ENCODE measurements around the gene TAX1BP3. TPM values are rescaled to one million over a fixed set of nuclear protein-coding genes. Genes with fewer than 3 reads are reported as not detected.
A peak's percentile ranks its signal among the peaks of the same experiment; 100 is the strongest.

TAX1BP3 gene
- total RNA-seq, 1 donor from 2014 or later: 167 TPM

DNA sequence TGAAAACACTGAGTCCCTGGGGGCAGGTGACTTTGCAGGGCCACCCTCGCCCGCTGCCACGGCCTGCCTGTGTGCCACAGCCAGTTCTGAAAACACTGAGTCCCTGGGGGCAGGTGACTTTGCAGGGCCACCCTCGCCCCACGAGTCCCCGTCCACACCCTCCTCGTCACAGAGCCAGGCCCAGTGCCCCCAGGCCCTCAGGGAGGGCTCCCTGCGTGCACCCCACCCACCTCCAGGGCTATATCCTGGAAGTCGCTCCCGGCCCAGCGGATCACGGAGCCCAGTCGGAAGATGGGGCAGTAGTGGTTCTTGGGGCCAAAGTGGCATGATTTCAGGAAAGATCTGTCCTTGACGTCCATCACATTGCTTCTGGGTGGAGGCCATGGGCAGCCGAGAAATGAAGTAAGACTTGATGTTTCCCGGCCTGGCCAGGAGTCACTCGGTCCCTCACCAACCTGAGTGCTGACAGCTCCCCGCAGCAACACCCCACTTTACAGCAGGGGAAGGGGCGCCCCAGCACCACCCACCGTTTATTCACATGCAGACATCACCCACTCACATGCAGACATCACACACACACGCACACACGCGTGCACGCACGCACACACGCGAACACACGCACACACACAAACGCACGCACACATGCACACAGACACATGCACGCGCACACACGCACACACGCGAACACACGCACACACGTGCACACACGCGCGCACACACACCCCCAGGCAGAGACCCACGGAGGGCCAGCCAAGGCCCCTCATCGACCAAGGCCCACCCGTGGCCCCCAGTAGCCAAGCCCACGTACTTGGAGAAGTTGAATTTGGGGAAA, 21.1 kb upstream of the TAX1BP3 start:
- no peak for ATAC-seq
- intact Hi-C loops (cut with micrococcal nuclease): no loop called here

DNA sequence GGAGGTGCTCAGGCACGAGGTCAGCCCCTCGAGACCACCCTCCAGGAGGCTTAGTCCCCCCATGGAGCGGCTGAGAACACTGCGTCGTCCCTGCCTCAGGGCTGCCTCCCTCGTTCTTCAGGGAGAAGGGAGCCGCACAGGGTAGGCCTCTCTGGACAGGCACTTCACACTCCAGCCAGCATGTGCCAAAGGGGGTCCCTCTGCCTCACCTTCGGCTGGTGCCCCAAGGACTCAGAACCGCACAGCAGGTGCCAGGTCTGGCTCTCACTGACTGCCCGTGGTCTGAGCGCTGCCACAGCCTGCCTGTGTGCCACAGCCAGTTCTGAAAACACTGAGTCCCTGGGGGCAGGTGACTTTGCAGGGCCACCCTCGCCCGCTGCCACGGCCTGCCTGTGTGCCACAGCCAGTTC, 20.5 kb upstream of the TAX1BP3 start:
- ATAC-seq: no peak
- intact Hi-C loops (cut with micrococcal nuclease): no loop called here

More for the DNA sequence above, 21.1 kb upstream of the TAX1BP3 start:
- DNase-seq: no peak

DNA sequence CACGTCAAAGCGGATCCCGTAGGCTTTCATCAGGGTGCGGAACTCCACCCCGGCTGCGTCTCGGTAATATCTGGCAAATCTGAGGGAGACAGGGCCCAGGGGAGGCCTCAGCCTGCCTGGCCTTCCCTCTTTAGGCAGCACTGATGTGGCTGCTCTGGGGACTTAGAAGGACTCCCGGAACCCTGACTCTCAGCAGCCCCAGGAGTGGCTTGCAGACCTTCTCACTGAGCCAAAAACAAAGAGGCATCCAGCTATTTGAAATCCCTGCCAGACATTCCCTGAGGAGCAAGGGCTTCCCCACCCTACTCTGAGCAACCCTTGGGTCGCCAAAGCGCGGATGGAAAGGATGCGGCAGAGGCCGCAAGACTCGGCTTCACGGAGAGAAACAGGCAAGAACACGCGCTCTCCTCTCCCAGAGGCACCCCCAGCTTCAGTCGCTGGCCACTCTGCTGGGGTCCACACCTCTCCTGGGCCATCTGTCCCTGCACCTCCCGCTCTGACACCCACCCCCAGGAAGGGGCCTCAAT, 19.7 kb upstream of the TAX1BP3 start:
- intact Hi-C loops (cut with micrococcal nuclease): no loop called here
- DNase-seq (no peak), ATAC-seq (no peak)

More for the DNA sequence above, 20.5 kb upstream of the TAX1BP3 start:
- DNase-seq: no peak

DNA sequence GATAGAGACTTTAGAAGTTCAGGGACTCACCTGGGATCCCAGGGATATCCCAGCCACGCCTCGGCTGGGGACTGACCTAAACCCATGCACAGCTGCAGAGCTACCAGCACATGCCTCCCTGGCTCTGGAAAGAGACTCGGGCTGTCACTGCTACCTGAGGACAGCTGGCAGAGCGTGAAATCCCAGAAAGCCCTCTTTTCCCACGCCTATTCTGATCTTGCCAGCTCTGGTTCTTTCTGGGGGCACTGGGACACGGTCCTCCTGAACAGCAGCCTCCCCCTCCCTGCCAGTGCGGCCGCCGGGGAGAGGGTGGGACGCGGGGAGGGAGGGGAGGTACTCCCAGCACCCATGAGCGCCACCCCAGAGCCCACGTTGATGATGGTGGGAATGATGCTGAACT, 16.8 kb upstream of the TAX1BP3 start:
- intact Hi-C loops (cut with micrococcal nuclease): no loop called here
- DNase-seq: no peak
- ATAC-seq: no peak

GRCh38 chr17:3683054-3683511, 14.7 kb upstream of the TAX1BP3 start:
- ATAC-seq (peak; percentile 77), DNase-seq (no peak)
- intact Hi-C loops (cut with micrococcal nuclease): no loop called here

- ATAC-seq (no peak), DNase-seq (no peak)
- intact Hi-C loops (cut with micrococcal nuclease): no loop called here
Observed at GRCh38 chr17:3682033-3682432, 13.7 kb upstream of the TAX1BP3 start.

- ATAC-seq: no peak
- DNase-seq: no peak
- intact Hi-C loops (cut with micrococcal nuclease): no loop called here
Observed at GRCh38 chr17:3681565-3681964, 13.2 kb upstream of the TAX1BP3 start.

DNA sequence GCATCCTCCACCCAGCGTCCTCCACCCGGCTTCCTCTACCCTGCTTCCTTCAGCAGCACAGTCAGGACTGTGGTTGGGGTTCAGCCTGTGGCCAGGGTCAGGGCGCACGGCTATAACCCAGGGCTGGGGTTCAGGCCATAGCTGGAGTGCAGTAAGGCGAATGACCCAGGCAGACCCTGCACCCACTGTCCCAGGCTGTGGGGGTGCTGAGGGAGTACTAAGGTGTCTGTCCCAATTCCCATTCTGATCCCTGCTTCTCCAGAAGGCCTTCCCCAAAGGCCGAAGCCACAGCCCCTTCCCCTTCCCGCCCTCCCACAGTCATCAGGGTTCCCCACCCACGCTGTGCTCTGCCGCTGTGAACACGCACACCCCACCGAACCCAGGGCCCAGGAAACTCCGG, 12.7 kb upstream of the TAX1BP3 start:
- intact Hi-C loops (cut with micrococcal nuclease): no loop called here

DNA sequence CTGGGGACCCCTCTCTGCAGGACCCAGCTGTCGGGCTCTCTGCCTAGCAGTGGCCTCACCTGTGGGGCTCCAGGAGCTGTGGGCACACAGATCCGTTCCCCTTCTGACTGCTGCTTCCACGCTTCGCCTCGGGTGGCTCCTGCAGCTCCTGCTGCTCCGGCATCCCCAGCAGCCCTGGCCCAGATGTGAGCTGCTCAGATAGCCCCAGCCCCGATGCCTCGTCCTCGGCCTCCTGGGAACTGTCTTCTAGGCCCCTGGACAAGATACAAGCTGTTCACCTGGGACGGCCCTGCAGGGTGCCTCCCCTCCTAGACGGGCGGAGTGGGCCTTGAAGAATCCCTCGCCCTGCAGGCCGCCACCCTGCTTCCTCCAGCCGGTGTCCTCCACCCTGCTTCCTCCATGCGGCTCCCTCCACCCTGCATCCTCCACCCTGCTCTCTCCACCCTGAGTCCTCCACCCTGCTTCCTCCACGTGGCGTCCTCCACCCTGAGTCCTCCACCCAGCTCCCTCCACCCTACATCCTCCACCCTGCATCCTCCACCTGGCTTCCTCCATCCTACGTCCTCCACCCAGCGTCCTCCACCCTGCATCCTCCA, 11.3 kb upstream of the TAX1BP3 start:
- no peak for DNase-seq
- intact Hi-C loops (cut with micrococcal nuclease): no loop called here
- ATAC-seq: no peak

More for the DNA sequence above, 12.7 kb upstream of the TAX1BP3 start:
- DNase-seq (no peak), ATAC-seq (no peak)

- intact Hi-C loops (cut with micrococcal nuclease): no loop called here
- DNase-seq (no peak), ATAC-seq (no peak)
Observed at GRCh38 chr17:3678821-3679530, 10.6 kb upstream of the TAX1BP3 start.

DNA sequence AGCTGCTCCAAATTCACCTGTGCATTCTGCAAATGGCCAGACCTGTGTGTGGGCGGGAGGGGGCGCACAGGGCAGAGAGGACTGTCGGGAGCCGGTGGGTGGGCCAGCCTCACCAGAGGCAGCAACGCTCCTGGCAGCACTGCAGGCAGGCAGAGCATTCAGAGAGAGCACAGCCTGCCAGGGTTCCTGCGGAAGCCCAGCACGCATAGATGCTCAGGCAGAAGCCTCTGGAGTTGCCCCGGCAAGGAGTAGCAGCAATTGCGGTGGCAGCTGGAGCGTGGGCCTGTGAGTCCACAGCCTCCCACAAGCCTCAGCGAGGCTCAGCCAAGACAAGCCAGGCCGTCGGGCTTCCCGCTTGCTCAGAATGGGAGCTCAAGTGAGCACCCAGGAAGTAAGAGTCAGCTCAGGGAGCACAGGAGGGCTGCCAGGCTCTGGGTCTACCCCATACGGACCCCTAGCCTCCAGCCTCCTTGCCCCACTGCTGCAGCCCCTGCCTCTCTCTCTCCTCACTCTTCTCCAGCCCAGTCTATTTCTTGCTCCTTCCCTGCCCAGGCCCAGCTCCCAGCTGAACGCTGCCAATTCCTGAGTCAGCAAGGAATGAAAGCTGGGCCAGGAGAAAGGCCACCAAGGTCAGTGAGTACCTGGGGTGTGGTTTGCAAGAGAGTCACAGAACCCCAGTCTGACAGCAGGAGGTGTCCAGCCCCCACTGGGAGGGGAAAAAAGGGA, 9.9 kb upstream of the TAX1BP3 start:
- intact Hi-C loops (cut with micrococcal nuclease): no loop called here
- DNase-seq: no peak

DNA sequence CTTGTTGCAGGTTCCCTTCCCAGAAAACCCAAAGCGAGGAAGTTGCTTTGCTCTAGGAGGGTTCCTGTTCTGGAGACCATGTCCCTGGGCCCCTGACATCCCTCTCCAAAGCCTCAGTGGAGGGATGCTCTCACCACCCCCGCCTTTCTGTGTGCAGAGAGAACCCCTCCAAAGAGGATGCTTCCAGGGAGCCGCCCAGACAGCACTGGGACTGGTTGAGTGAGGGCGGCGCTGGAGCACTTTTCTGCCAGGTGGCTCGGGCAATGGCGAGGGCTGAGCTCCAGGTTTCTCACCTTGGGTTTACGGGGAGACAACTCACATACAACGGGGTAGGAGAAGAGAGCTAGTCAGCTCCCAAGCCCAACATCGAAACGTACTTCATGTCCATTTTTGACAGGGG, 7.5 kb upstream of the TAX1BP3 start:
- intact Hi-C loops (cut with micrococcal nuclease): no loop called here
- no peak for DNase-seq
- ATAC-seq: no peak

More for the DNA sequence above, 9.9 kb upstream of the TAX1BP3 start:
- ATAC-seq: no peak

DNA sequence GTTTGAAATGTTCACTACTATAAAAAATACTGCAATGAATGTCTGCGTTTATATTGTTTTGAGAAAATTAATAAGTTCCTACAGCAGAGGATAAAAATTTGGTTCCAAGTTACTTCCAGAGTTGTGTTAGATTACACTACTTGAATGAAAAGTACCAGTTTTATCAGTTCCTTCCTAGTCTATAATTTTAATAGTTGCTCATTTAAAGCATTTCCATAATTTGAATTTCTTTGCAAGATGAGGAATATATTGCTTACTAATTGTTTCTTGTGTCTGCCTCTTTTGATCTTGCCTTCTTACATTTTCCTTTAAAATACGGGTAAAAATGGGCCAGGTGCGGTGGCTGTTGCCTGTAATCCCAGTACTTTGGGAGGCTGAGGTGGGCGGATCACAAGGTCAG, 4.2 kb upstream of the TAX1BP3 start:
- ATAC-seq (no peak), DNase-seq (no peak)
- intact Hi-C loops (cut with micrococcal nuclease): no loop called here

DNA sequence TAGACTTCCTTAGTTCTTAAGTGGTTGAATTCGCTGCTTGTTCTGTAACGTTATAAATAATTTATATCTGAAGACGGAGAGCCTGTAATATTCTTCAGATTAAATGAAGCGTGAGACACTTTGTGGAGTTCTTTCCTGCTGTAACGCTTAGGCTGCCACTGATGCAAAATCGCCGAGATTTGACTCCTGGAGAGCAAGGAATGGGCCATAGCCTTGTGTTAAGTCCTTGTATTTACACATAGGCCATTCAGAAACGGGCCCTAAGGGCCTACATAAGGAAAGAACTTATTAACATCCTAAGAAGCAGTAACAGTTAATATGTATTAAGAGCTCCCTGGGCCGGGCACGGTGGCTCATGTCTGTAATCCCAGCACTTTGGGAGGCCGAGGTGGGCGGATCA, 1.2 kb upstream of the TAX1BP3 start:
- intact Hi-C loops (cut with micrococcal nuclease): no loop called here
- DNase-seq (no peak), ATAC-seq (no peak)

GRCh38 chr17:3669085-3669347, 638 bp upstream of the TAX1BP3 start:
- intact Hi-C loops (cut with micrococcal nuclease): no loop called here
- ATAC-seq: no peak

DNA sequence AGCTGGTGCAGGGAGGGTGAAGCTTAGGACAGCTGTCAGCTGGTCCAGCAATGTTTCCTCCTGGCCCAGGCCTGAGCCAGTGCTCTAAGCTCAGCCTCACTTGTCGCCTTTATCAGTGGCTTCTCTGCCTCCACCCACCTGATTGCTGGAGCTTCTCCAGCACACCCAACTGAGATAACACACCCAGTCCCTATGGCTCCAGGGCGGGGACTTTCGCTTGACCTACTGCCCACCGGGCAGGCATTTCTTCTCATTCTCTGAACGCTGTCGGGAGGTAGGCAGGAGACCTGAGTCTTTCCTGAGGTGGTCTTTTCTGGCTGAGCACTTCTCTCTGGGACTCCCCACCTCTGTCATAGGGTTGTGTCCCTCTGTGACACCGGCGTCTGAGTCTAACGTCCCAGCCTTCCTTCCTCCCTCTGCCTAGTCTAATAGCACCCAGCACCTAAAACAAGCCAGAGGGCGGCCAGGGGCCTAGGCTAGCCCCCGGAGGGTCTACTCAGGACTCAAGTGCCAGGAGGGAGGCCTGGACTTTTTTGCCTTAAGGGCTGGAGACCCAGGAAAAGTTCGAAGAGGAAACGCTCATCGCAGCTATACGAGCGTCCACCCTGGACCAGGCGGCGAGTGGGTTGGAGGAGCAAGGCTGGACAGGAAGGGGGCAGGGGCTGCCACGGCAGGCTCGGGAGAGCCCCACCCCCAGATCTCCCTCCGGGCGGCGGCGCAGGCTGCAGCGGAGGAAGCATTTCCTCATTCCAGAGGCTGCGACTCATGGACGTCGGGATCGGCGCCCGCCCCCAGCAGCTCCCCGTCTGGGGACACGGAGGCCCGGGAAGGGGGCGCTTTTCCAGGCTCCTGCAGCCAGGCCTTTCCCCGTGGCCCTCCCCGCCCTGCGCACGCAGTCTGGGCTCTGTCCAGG, 756 bp downstream of the TAX1BP3 start:
- intact Hi-C loops (cut with micrococcal nuclease): no loop called here
- ATAC-seq: peak; percentile 82
- peak; percentile 94 for DNase-seq

More at GRCh38 chr17:3669085-3669347, 638 bp upstream of the TAX1BP3 start:
- DNase-seq: no peak

DNA sequence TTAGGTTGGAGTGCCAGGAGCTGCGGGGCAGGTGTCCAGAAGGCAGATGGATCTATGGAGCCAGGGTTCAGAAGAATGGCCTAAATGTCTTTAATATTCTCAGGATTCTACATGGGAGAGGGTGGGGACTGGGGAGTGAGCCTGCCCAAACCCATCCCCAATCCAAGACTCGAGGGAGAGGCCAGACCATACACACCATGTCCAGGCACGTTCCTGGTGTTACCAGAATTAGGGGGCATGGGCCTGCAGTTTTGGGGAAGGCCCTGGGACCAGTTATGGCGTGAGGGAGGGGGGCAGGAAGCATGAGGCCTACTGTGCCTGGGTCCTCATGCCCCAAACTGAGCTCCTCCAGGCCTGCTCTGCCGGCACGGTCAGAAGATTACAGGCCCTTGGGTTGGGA, 1.9 kb downstream of the TAX1BP3 start:
- ATAC-seq: no peak
- no peak for DNase-seq
- intact Hi-C loops (cut with micrococcal nuclease): no loop called here

DNA sequence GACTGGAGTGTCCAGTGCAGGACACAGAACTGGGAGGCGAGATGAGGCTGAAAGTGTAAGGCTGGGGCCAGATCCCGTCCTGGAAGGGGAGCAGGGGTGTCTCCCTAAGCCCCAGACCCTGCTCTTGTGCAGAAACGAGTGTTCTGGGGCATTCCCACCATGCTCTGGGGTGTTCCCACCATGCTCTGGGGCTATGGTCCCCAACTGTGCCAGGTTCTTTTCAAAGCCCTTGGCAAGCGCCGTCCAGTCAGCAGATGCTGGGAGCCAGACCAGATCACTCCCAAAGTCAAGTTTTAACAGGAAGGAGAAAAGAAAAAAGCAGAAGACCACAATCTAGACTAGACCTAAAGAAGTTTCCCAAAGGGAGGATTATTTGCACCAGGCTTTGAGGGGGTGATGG, 2.5 kb downstream of the TAX1BP3 start:
- intact Hi-C loops (cut with micrococcal nuclease): no loop called here
- DNase-seq (peak; percentile 70), ATAC-seq (no peak)

Measured in left ventricle myocardium superior (tissue), 1 donor.